DND-41 (cell line): Measurements from ENCODE around the gene MFSD12.

Experiments used
- CTCF ChIP-seq: IDR thresholded peaks from 2 replicates; pipeline ENCODE4 v1.5.1; 2012; ENCODE audit warnings: borderline replicate concordance, low read length, moderate library complexity, mild to moderate bottlenecking; ENCODE audit not compliant: poor library complexity, severe bottlenecking; ENCODE audit errors: extremely low read depth
- EZH2 ChIP-seq: IDR thresholded peaks from 3 replicates; pipeline ENCODE4 v1.6.1; 2012; ENCODE audit warnings: borderline replicate concordance, low read depth, mild to moderate bottlenecking, moderate library complexity, low read length, inconsistent platforms; ENCODE audit not compliant: severe bottlenecking

- TF ChIP-seq CTCF = no peak
- no peak for TF ChIP-seq EZH2
Observed at GRCh38 chr19:3531716-3532115, 25.7 kb downstream of the MFSD12 start.
